B cell (primary cell): Measurements from ENCODE around the gene HTT.

Source experiments
- CTCF ChIP-seq: fragments of 200-600 bp; IDR thresholded peaks from one replicate; pipeline ENCODE4 v1.8.0; 2022; ENCODE audit warnings: antibody characterized with exemption, mild to moderate bottlenecking
- EZH2 ChIP-seq: IDR thresholded peaks from 2 replicates; pipeline ENCODE4 v1.6.1; 2012; ENCODE audit warnings: borderline replicate concordance, low read depth, mild to moderate bottlenecking, moderate library complexity, low read length; ENCODE audit not compliant: insufficient read depth, poor library complexity, severe bottlenecking

GRCh38 chr4:3025881-3026280 is 48.6 kb upstream of the HTT start:
- TF ChIP-seq CTCF (no peak), EZH2 (no peak)
